ENCODE data around the gene ARFGAP1. TPM values are rescaled to one million over a fixed set of nuclear protein-coding genes. Genes with fewer than 3 reads are reported as not detected.

ARFGAP1 gene
- total RNA-seq: 100 to 1,000 TPM in 1 of 2 donors, 10 to 100 TPM in 1; 52.7 to 162 TPM

GRCh38 chr20:63272105-63273058 is at the start of gene ARFGAP1:
ARFGAP1 (plus strand) TSS chr20:63272813; CDS start chr20:63275581, 2,768 bp downstream.
- peak within 1 kb of the TSS; percentile 58 to 99 for H3K4me3 ChIP-seq
- H3K36me3 ChIP-seq (replicated peaks in 1 of 2; ENCODE audit: insufficient read depth in 1 of 2, low read depth in 2 of 2): peaks cover 0 to 8% of the 10 kb centered on the region in 2 donors
- no peaks in the 10 kb centered on the region for H3K27me3 ChIP-seq
- DNase-seq (peak; percentile 89 to 92 (median 90)), ATAC-seq (peak; percentile 94)
- H3K9me3 ChIP-seq: no peaks in the 10 kb centered on the region
- intact Hi-C loops (cut with DNase I): no loop called here
- TF ChIP-seq POLR2A (IDR thresholded peaks at IDR 0.05) (peak; percentile 52 to 66 (median 55)), CTCF (IDR thresholded peaks at IDR 0.05) (no peak)
- H3K27ac ChIP-seq: peak within 1 kb of the TSS; percentile 40 to 82 (median 66)
- 0 to 1% methylated on average over 8 to 59 of the region's 97 CpGs for WGBS, 2 donors
- H3K4me1 ChIP-seq: peaks cover 27% of the 10 kb centered on the region

GRCh38 chr20:63223121-63223825 is 49.3 kb upstream of the ARFGAP1 start:
- H3K27ac ChIP-seq: no peak overlapping the region
- H3K4me1 ChIP-seq: peaks cover 8% of the 10 kb centered on the region
- H3K4me3 ChIP-seq: no peak overlapping the region
- no peaks in the 10 kb centered on the region for H3K36me3 ChIP-seq (replicated peaks in 1 of 2; ENCODE audit: insufficient read depth in 1 of 2, low read depth in 2 of 2)
- DNase-seq (peak; percentile 28 to 56 (median 48)), ATAC-seq (no peak)
- TF ChIP-seq CTCF (IDR thresholded peaks at IDR 0.05): peak; percentile 47 to 64 (median 55)
- TF ChIP-seq POLR2A (IDR thresholded peaks at IDR 0.05): no peak
- no peaks in the 10 kb centered on the region for H3K27me3 ChIP-seq
- WGBS, 2 donors: 29 to 30% methylated on average over 9 to 12 of the region's 12 CpGs
- H3K9me3 ChIP-seq: no peaks in the 10 kb centered on the region
- intact Hi-C loops (cut with DNase I): no loop called here

- DNase-seq (no peak), ATAC-seq (no peak)
- H3K27me3 ChIP-seq: no peaks in the 10 kb centered on the region
- TF ChIP-seq POLR2A (IDR thresholded peaks at IDR 0.05) (no peak), CTCF (IDR thresholded peaks at IDR 0.05) (no peak)
- no peaks in the 10 kb centered on the region for H3K36me3 ChIP-seq (replicated peaks in 1 of 2; ENCODE audit: insufficient read depth in 1 of 2, low read depth in 2 of 2)
- intact Hi-C loops (cut with DNase I): no loop called here
- WGBS, 2 donors: 58 to 66% methylated on average over 5 to 6 of the region's 6 CpGs
- H3K9me3 ChIP-seq: no peaks in the 10 kb centered on the region
- H3K27ac ChIP-seq: no peak overlapping the region
- no peak overlapping the region for H3K4me3 ChIP-seq
- H3K4me1 ChIP-seq: peaks cover 8% of the 10 kb centered on the region
Observed at GRCh38 chr20:63223826-63224207, 48.8 kb upstream of the ARFGAP1 start.

- peak in 1 of 7 experiments; percentile 16 for TF ChIP-seq CTCF (IDR thresholded peaks at IDR 0.05)
- TF ChIP-seq POLR2A (IDR thresholded peaks at IDR 0.05): no peak
- Histone ChIP-seq H3K4me3 (no peak overlapping the region), H3K27me3 (peaks cover 0 to 6% of the 10 kb centered on the region in 2 donors), H3K9me3 (no peaks in the 10 kb centered on the region), H3K27ac (no peak overlapping the region), H3K36me3 (replicated peaks in 1 of 2; ENCODE audit: insufficient read depth in 1 of 2, low read depth in 2 of 2) (no peaks in the 10 kb centered on the region), H3K4me1 (peaks cover 8% of the 10 kb centered on the region)
- DNase-seq (peak; percentile 54 to 75 (median 66)), ATAC-seq (peak; percentile 62)
- intact Hi-C loops (cut with DNase I): no loop called here
- WGBS, 2 donors: 21 to 36% methylated on average over 13 to 16 of the region's 16 CpGs
Observed at GRCh38 chr20:63224412-63225081, 48.1 kb upstream of the ARFGAP1 start.
